T-helper 1 cell treated with Interleukin-12 subunit alpha and Interleukin-12 subunit beta and Interleukin-4 antibody, amounts not matched to agents 30 ng/mL and 1 ng/mL, for 36 hours (primary cell): ENCODE measurements around the gene PNPLA4. TPM values are rescaled to one million over a fixed set of nuclear protein-coding genes. Genes with fewer than 3 reads are reported as not detected.

Experiments used
- intact Hi-C: fragments of 100-400 bp; cut with micrococcal nuclease; formaldehyde crosslinking; loops from one replicate; pipeline ENCODE4 v1.15.1; 2024
- total RNA-seq: library from RNA; stranded (reverse); gene quantifications from 2 replicates; pipeline ENCODE4 v1.2.3, GENCODE V29; 2022

The PNPLA4 gene
- total RNA-seq, 1 donor from 2014 or later = 4.4 TPM

- intact Hi-C loops = no loop called here
Observed at GRCh38 chrX:7876957-7877356, 50.3 kb downstream of the PNPLA4 start.

- intact Hi-C loops = no loop called here
Observed at GRCh38 chrX:7872042-7872441, 55.2 kb downstream of the PNPLA4 start.

GRCh38 chrX:7852166-7852565 is 75.0 kb downstream of the PNPLA4 start:
- intact Hi-C loops = no loop called here

Other genes starting within 250 kb of the PNPLA4 start
- not detected in 2 replicates for gene VCX, start 84.2 kb downstream of the PNPLA4 start, total RNA-seq
- not detected in 2 replicates for gene VCX2, start 243.9 kb upstream of the PNPLA4 start, total RNA-seq